Measurements from ENCODE around the gene THRSP. TPM values are rescaled to one million over a fixed set of nuclear protein-coding genes. Genes with fewer than 3 reads are reported as not detected.

The THRSP gene
- total and polyA plus RNA-seq, 2 of the 8 experiments (the other 6 are each of a cell fraction or from before 2014, with no cell fraction given), result 0.11 TPM; not detected in 1

- H3K4me1 ChIP-seq (replicated peaks in 1 of 4; ENCODE audit: control insufficient read depth in 3 of 4, insufficient read depth in 4 of 4, low read length in 3 of 4), result no peaks in the 10 kb centered on the region
- WGBS, 2 experiments (ENCODE audit: extremely low coverage in 1 of 2, insufficient coverage in 1 of 2, insufficient read length in 1 of 2, insufficient replicate concordance in 2 of 2, low coverage in 1 of 2, low lambda C conversion rate in 2 of 2, missing lambda C conversion rate in 1 of 2), result 70% methylated on average over 5 of the region's 5 CpGs; no CpG with 5 or more reads in 1 of the 2 experiments
Measured at GRCh38 chr11:78100261-78100660, 36.6 kb downstream of the THRSP start.

More at GRCh38 chr11:78100261-78100660, 36.6 kb downstream of the THRSP start:
- H3K9me3 ChIP-seq (ENCODE audit: insufficient read depth in 2 of 2, low read depth in 1 of 2, low read length in 1 of 2), result no peaks in the 10 kb centered on the region
- H3K23ac ChIP-seq (ENCODE audit: insufficient read length), result no peak overlapping the region
- H3K18ac ChIP-seq (ENCODE audit: extremely low read depth, low read length), result no peak overlapping the region
- H3K4ac ChIP-seq (replicated peaks; ENCODE audit: insufficient read length, low read depth, low read length), result no peak overlapping the region
- H3K14ac ChIP-seq (ENCODE audit: insufficient read length), result no peak overlapping the region
- no peak overlapping the region for H3K9ac ChIP-seq (replicated peaks in 1 of 4; ENCODE audit: extremely low read depth in 1 of 4, low read depth in 3 of 4, low read length in 3 of 4)
- ChIA-PET CTCF (ENCODE audit: partially characterized antibody) (no interaction called here), POLR2A (ENCODE audit: partially characterized antibody) (interaction anchor here (0.8 kb wide), 1 partner anchor 21 kb away, joined by 4 read pairs; the partner anchor contains the start of gene NDUFC2)
- H4K5ac ChIP-seq (ENCODE audit: insufficient read length, low read depth, low read length), result no peak overlapping the region
- H3K36me3 ChIP-seq (ENCODE audit: control insufficient read depth in 2 of 4, insufficient read depth in 4 of 4, low read length in 3 of 4), result peaks cover 2 to 40% (median 12%) of the 10 kb centered on the region in 4 experiments; a peak in 7 of 8 replicates
- H2AK5ac ChIP-seq (ENCODE audit: low read depth, low read length), result no peak overlapping the region
- no peak overlapping the region for H3K4me3 ChIP-seq (ENCODE audit: extremely low read depth in 1 of 4, insufficient read depth in 2 of 4, low read depth in 3 of 4, low read length in 4 of 4)
- H2BK12ac ChIP-seq (ENCODE audit: low read depth, low read length), result no peak overlapping the region
- H3K23me2 ChIP-seq (ENCODE audit: low read depth, low read length), result no peaks in the 10 kb centered on the region
- H3K79me2 ChIP-seq (ENCODE audit: control insufficient read depth in 1 of 2, insufficient read depth in 2 of 2, low read length in 2 of 2), result no peaks in the 10 kb centered on the region
- no peak overlapping the region for H2BK120ac ChIP-seq (replicated peaks; ENCODE audit: low read depth, low read length)
- H4K8ac ChIP-seq (ENCODE audit: extremely low read depth, insufficient read depth, low read length), result no peak overlapping the region
- no peak for FAIRE-seq
- no peak overlapping the region for H2BK5ac ChIP-seq (ENCODE audit: low read depth, low read length)
- no peak overlapping the region for H3K4me2 ChIP-seq (ENCODE audit: insufficient read depth in 1 of 2, low read depth in 2 of 2, low read length in 2 of 2)
- DNase-seq (ENCODE audit: low read depth in 1 of 2, low spot score in 2 of 2), result no peak
- H3K27ac ChIP-seq (ENCODE audit: low read depth, low read length), result no peak overlapping the region
- no peaks in the 10 kb centered on the region for H3K27me3 ChIP-seq (replicated peaks in 1 of 4; ENCODE audit: control insufficient read depth in 3 of 4, extremely low read depth in 1 of 4, insufficient read depth in 3 of 4, low read length in 3 of 4)
- H3K79me1 ChIP-seq (ENCODE audit: low read depth, low read length), result no peaks in the 10 kb centered on the region
- H2AFZ ChIP-seq (ENCODE audit: low read length), result no peak overlapping the region
- H2BK20ac ChIP-seq (ENCODE audit: low read length), result no peak overlapping the region
- TF ChIP-seq BRCA1 (IDR thresholded peaks at IDR 0.05; ENCODE audit: low read depth, low read length) (no peak), RBBP5 (IDR thresholded peaks at IDR 0.05; ENCODE audit: borderline replicate concordance, low read depth, low read length) (no peak), SAP30 (IDR thresholded peaks at IDR 0.05; ENCODE audit: insufficient read depth, insufficient replicate concordance, low read length) (no peak), HDAC2 (IDR thresholded peaks at IDR 0.05; ENCODE audit: borderline replicate concordance in 1 of 2, low read depth in 2 of 2, low read length in 2 of 2) (no peak), GTF2F1 (IDR thresholded peaks at IDR 0.05; ENCODE audit: borderline replicate concordance, low read depth, low read length) (no peak)
- H3K56ac ChIP-seq (replicated peaks; ENCODE audit: insufficient read length, low read depth, low read length), result no peak overlapping the region
- H4K91ac ChIP-seq (replicated peaks; ENCODE audit: insufficient read length, low read length), result no peak overlapping the region
- H2BK15ac ChIP-seq (ENCODE audit: low read length), result no peak overlapping the region
- no peaks in the 10 kb centered on the region for H4K20me1 ChIP-seq (replicated peaks in 1 of 2; ENCODE audit: control insufficient read depth in 1 of 2, insufficient read depth in 2 of 2, low read length in 2 of 2)
